WTC11 (cell line): ENCODE results near the gene PPM1A. TPM values are rescaled to one million over a fixed set of nuclear protein-coding genes. Genes with fewer than 3 reads are reported as not detected.

Source experiments
- ATAC-seq: fragments of 200-7000 bp; cut with Tn5 transposase; 2 replicates; pipeline ENCODE4 v1.10.0; 2021; ENCODE audit warnings: mild to moderate bottlenecking, moderate library complexity
- CTCF ChIA-PET: fragments of 300-600 bp; sonication (Branson Sonifier 250); formaldehyde crosslinking; loops from one replicate; lab custom pipeline; 2021; ENCODE audit warnings: antibody characterized with exemption; lab: Charles Lee
- POLR2A ChIA-PET: fragments of 350-600 bp; sonication (Branson Sonifier 250); formaldehyde crosslinking; loops from one replicate; lab custom pipeline; 2021; ENCODE audit warnings: antibody characterized with exemption; lab: Charles Lee
- DNase-seq: peaks from one replicate; pipeline ENCODE4 v3.0.0; 2021; ENCODE audit warnings: low spot score
- H3K27ac Mint-ChIP-seq: 2 replicates; pipeline ENCODE4 v1.8.0; 2021; ENCODE audit warnings: mixed read lengths
- H3K27me3 Mint-ChIP-seq: 2 replicates; pipeline ENCODE4 v1.8.0; 2021; ENCODE audit warnings: low read depth, mild to moderate bottlenecking, moderate library complexity, mixed read lengths
- H3K36me3 Mint-ChIP-seq: 2 replicates; pipeline ENCODE4 v1.8.0; 2021; ENCODE audit warnings: mixed read lengths
- H3K4me1 Mint-ChIP-seq: 2 replicates; pipeline ENCODE4 v1.8.0; 2022; ENCODE audit warnings: mixed read lengths
- H3K4me3 Mint-ChIP-seq: 2 replicates; pipeline ENCODE4 v1.8.0; 2021; ENCODE audit warnings: mild to moderate bottlenecking, moderate library complexity, mixed read lengths
- H3K9me3 Mint-ChIP-seq: 2 replicates; pipeline ENCODE4 v1.8.0; 2021; ENCODE audit warnings: mixed read lengths
- ARID4B ChIP-seq: sonication (generic); formaldehyde crosslinking; IDR thresholded peaks from 2 replicates; pipeline ENCODE4 v1.8.0; 2023; ENCODE audit warnings: missing genetic modification reagents, mild to moderate bottlenecking, borderline replicate concordance
- ATF1 ChIP-seq: sonication (generic); formaldehyde crosslinking; IDR thresholded peaks from 2 replicates; pipeline ENCODE4 v1.8.1; 2023; ENCODE audit warnings: mild to moderate bottlenecking, moderate library complexity, missing genetic modification reagents
- CBFB ChIP-seq: sonication (generic); formaldehyde crosslinking; IDR thresholded peaks from 2 replicates; pipeline ENCODE4 v1.8.1; 2022; ENCODE audit warnings: mild to moderate bottlenecking, low read depth, missing genetic modification reagents
- CDX4 ChIP-seq: fragments of 250-450 bp; sonication (Bioruptor Pico); IDR thresholded peaks from 2 replicates; pipeline ENCODE4 v1.9.0; 2021; ENCODE audit warnings: moderate library complexity, mild to moderate bottlenecking, inconsistent platforms, borderline replicate concordance
- FOXJ3 ChIP-seq: sonication (generic); formaldehyde crosslinking; IDR thresholded peaks from 2 replicates; pipeline ENCODE4 v1.9.0; 2021; ENCODE audit warnings: missing genetic modification reagents, mild to moderate bottlenecking, borderline replicate concordance
- MLX ChIP-seq: sonication (generic); formaldehyde crosslinking; IDR thresholded peaks from 2 replicates; pipeline ENCODE4 v1.8.1; 2023; ENCODE audit warnings: mild to moderate bottlenecking, missing genetic modification reagents, moderate library complexity
- MYBL2 ChIP-seq: sonication (generic); formaldehyde crosslinking; IDR thresholded peaks from 2 replicates; pipeline ENCODE4 v1.8.1; 2023; ENCODE audit warnings: mild to moderate bottlenecking, moderate library complexity, missing genetic modification reagents
- NFE2L1 ChIP-seq: sonication (generic); formaldehyde crosslinking; IDR thresholded peaks from 2 replicates; pipeline ENCODE4 v1.8.1; 2023; ENCODE audit warnings: missing genetic modification reagents
- NR1H2 ChIP-seq: sonication (generic); formaldehyde crosslinking; IDR thresholded peaks from 2 replicates; pipeline ENCODE4 v1.9.0; 2021; ENCODE audit warnings: mild to moderate bottlenecking, moderate library complexity, missing genetic modification reagents
- PRRX2 ChIP-seq: fragments of 250-450 bp; sonication (Bioruptor Pico); IDR thresholded peaks from 2 replicates; pipeline ENCODE4 v1.8.0; 2021; ENCODE audit warnings: mild to moderate bottlenecking
- SOX15 ChIP-seq: fragments of 250-450 bp; sonication (Bioruptor Pico); IDR thresholded peaks from 2 replicates; pipeline ENCODE4 v1.9.0; 2021; ENCODE audit warnings: mild to moderate bottlenecking
- USF1 ChIP-seq: sonication (generic); formaldehyde crosslinking; IDR thresholded peaks from 2 replicates; pipeline ENCODE4 v1.8.0; 2022; ENCODE audit warnings: mild to moderate bottlenecking, missing genetic modification reagents
- ZNF138 ChIP-seq: sonication (generic); formaldehyde crosslinking; conservative IDR thresholded peaks from 2 replicates; pipeline ENCODE4 v1.8.1; 2022; ENCODE audit warnings: mild to moderate bottlenecking, moderate library complexity, missing genetic modification reagents
- ZNF232 ChIP-seq: sonication (generic); formaldehyde crosslinking; IDR thresholded peaks from 2 replicates; pipeline ENCODE4 v1.8.0; 2022; ENCODE audit warnings: mild to moderate bottlenecking, missing genetic modification reagents
- ZNF396 ChIP-seq: fragments of 250-450 bp; sonication (Bioruptor Pico); IDR thresholded peaks from 2 replicates; pipeline ENCODE4 v1.8.0; 2021; ENCODE audit warnings: mild to moderate bottlenecking, moderate library complexity, borderline replicate concordance
- ZNF423 ChIP-seq: fragments of 250-450 bp; sonication (Bioruptor Pico); IDR thresholded peaks from 2 replicates; pipeline ENCODE4 v2.1.2; 2022; ENCODE audit warnings: mild to moderate bottlenecking, moderate library complexity
- ZNF512 ChIP-seq: sonication (generic); formaldehyde crosslinking; IDR thresholded peaks from 2 replicates; pipeline ENCODE4 v1.8.1; 2022; ENCODE audit warnings: missing genetic modification reagents, borderline replicate concordance
- ZNF532 ChIP-seq: fragments of 250-450 bp; sonication (Bioruptor Pico); IDR thresholded peaks from 2 replicates; pipeline ENCODE4 v1.9.0; 2021; ENCODE audit warnings: mild to moderate bottlenecking, borderline replicate concordance
- total RNA-seq: library from RNA; stranded (reverse); gene quantifications from 3 replicates; pipeline ENCODE4 v1.2.3, GENCODE V29; 2021

PPM1A gene
- total RNA-seq, 1 experiment from 2014 or later = 52.5 TPM

- TF ChIP-seq ARID4B (CRISPR knock-in tag) (no peak), ZNF512 (CRISPR knock-in tag) (no peak), FOXJ3 (CRISPR knock-in tag) (no peak), USF1 (CRISPR knock-in tag) (no peak)
Observed at GRCh38 chr14:60332046-60332399, 83.0 kb downstream of the PPM1A start (continued).

GRCh38 chr14:60332869-60333268 is 83.8 kb downstream of the PPM1A start:
- ChIA-PET CTCF (interaction anchor here (1.4 to 1.6 kb wide), 5 partner anchors 23 to 182 kb away, joined by 4 to 7 read pairs (median 5); no protein-coding TSS in a partner anchor), POLR2A (interaction anchor here (1.6 kb wide), 1 partner anchor 181 kb away, joined by 5 read pairs; no protein-coding TSS in a partner anchor)
- no peaks in the 10 kb centered on the region for H3K27me3 Mint-ChIP-seq
- no peaks in the 10 kb centered on the region for H3K36me3 Mint-ChIP-seq
- ATAC-seq = no peak
- no peak for TF ChIP-seq PRRX2
- no peak for TF ChIP-seq CBFB (CRISPR knock-in tag)
- TF ChIP-seq, all 79 proteins: peak for 0
- peaks cover 24% of the 10 kb centered on the region for H3K4me1 Mint-ChIP-seq
- no peaks in the 10 kb centered on the region for H3K9me3 Mint-ChIP-seq
- H3K27ac Mint-ChIP-seq = no peak overlapping the region
- no peak overlapping the region for H3K4me3 Mint-ChIP-seq
- DNase-seq = no peak

GRCh38 chr14:60339571-60339970 is 90.5 kb downstream of the PPM1A start:
- DNase-seq (no peak), ATAC-seq (no peak)
- H3K4me3 Mint-ChIP-seq = no peak overlapping the region
- no peak overlapping the region for H3K27ac Mint-ChIP-seq
- peaks cover 9% of the 10 kb centered on the region; the same call in 1 of the 2 replicates for H3K9me3 Mint-ChIP-seq
- no peaks in the 10 kb centered on the region for H3K27me3 Mint-ChIP-seq
- H3K4me1 Mint-ChIP-seq = no peaks in the 10 kb centered on the region
- POLR2A ChIA-PET = no interaction called here
- H3K36me3 Mint-ChIP-seq = no peaks in the 10 kb centered on the region
- CTCF ChIA-PET = interaction anchor here (0.7 kb wide), 2 partner anchors 8 to 10 kb away, joined by 3 to 5 read pairs; no protein-coding TSS in a partner anchor
- TF ChIP-seq ZNF396 (no peak), NR1H2 (CRISPR knock-in tag) (no peak), ZNF232 (CRISPR knock-in tag) (no peak), ZNF423 (no peak), ZNF532 (CRISPR knock-in tag) (no peak), MYBL2 (CRISPR knock-in tag) (no peak), NFE2L1 (CRISPR knock-in tag) (no peak), ZNF512 (CRISPR knock-in tag) (no peak), SOX15 (CRISPR knock-in tag) (no peak), ZNF138 (CRISPR knock-in tag) (no peak), ATF1 (CRISPR knock-in tag) (no peak), CDX4 (no peak), MLX (CRISPR knock-in tag) (no peak)
